K562 (cell line): ENCODE results near the gene ORMDL3. TPM values are rescaled to one million over a fixed set of nuclear protein-coding genes. Genes with fewer than 3 reads are reported as not detected.
A peak's percentile ranks its signal among the peaks of the same experiment; 100 is the strongest.

Experiments
- ETS2 ChIP-seq: IDR thresholded peaks from 2 replicates; pipeline ENCODE4 v1.6.1; 2016; ENCODE audit warnings: borderline replicate concordance, missing genetic modification characterization, mild to moderate bottlenecking, moderate library complexity, missing compliant biosample characterization; ENCODE audit not compliant: poor library complexity, severe bottlenecking
- FOXP4 ChIP-seq: sonication (generic); formaldehyde crosslinking; IDR thresholded peaks from 2 replicates; pipeline ENCODE4 v1.8.0; 2022; ENCODE audit warnings: mild to moderate bottlenecking, missing genetic modification reagents, borderline replicate concordance
- LEF1 ChIP-seq: fragments of 450-650 bp; IDR thresholded peaks from 2 replicates; pipeline ENCODE4 v1.6.1; 2016; ENCODE audit warnings: mild to moderate bottlenecking
- RFX5 ChIP-seq: IDR thresholded peaks from 2 replicates; pipeline ENCODE4 v1.6.1; 2011; ENCODE audit warnings: low read depth, mild to moderate bottlenecking, improper control_type of control experiment, low read length
- SNIP1 ChIP-seq: fragments of 450-650 bp; IDR thresholded peaks from 2 replicates; pipeline ENCODE4 v1.7.1; 2017; ENCODE audit warnings: low read depth, mild to moderate bottlenecking
- XRCC5 ChIP-seq: fragments of 200-400 bp; formaldehyde crosslinking; IDR thresholded peaks from 2 replicates; pipeline ENCODE4 v1.6.1; 2017; ENCODE audit warnings: low read depth, mild to moderate bottlenecking, low read length
- ZBED1 ChIP-seq: IDR thresholded peaks from 2 replicates; pipeline ENCODE4 v1.6.1; 2014
- ZMIZ1 ChIP-seq, 2 experiments: fragments of 150-350 bp in 1 of 2; IDR thresholded peaks; 2 replicates each; pipeline ENCODE4 v1.6.1; 2012 to 2016; ENCODE audit warnings: low read depth in 2 of 2, low read length in 2 of 2, mild to moderate bottlenecking in 1 of 2, moderate library complexity in 1 of 2
- ZNF134 ChIP-seq: fragments of 250-450 bp; sonication (Bioruptor Pico); conservative IDR thresholded peaks from 2 replicates; pipeline ENCODE4 v1.4.0; 2020
- ZNF174 ChIP-seq: fragments of 250-450 bp; sonication (Bioruptor Pico); IDR thresholded peaks from 2 replicates; pipeline ENCODE4 v1.4.0; 2020; ENCODE audit warnings: mild to moderate bottlenecking
- ZNF507 ChIP-seq: conservative IDR thresholded peaks from 2 replicates; pipeline ENCODE4 v1.6.1; 2017; ENCODE audit warnings: missing genetic modification characterization, missing compliant biosample characterization
- polyA plus RNA-seq, 8 experiments: library from polyadenylated mRNA; depleted of rRNA in 4 of 8; stranded (reverse) in 5 of 8; unstranded in 3 of 8; fragments of >200 nt; fragmentation: Nextera tagmentation in 2 of 8; fragmentation: Illumina TruSeq in 1 of 8; extraction: Ambion mirVana in 2 of 8; extraction: Trizol in 1 of 8; gene quantifications; 2 replicates each; pipeline versions ENCODE4 v1.2.1 to v1.2.3, GENCODE V29; 2011 to 2014; ENCODE audit warnings: inconsistent platforms in 1 of 8, missing spikeins in 1 of 8
- total RNA-seq, 7 experiments: library from RNA; depleted of rRNA in 6 of 7; stranded (reverse); fragments of >200 nt in 6 of 7; fragmentation: Illumina TruSeq in 2 of 7; extraction: Trizol in 2 of 7; gene quantifications; 2 replicates each; pipeline versions ENCODE4 v1.2.1 to v1.2.3, GENCODE V29; 2011 to 2021; ENCODE audit warnings: low replicate concordance in 1 of 7
- TF ChIP-seq, protein P1 (sequence below), 2 experiments: IDR thresholded peaks; 2 replicates each; pipeline ENCODE4 v1.6.1; 2011; ENCODE audit warnings: borderline replicate concordance in 1 of 2, control low read depth in 1 of 2, low read depth in 1 of 2, low read length in 1 of 2, mild to moderate bottlenecking in 1 of 2, mixed read lengths in 1 of 2, moderate library complexity in 1 of 2; ENCODE audit not compliant: insufficient read depth in 1 of 2, insufficient read length in 1 of 2, poor library complexity in 1 of 2, severe bottlenecking in 1 of 2; ENCODE audit errors: extremely low read depth in 1 of 2
- TF ChIP-seq, protein P2 (sequence below): fragments of 450-650 bp; IDR thresholded peaks from 2 replicates; pipeline ENCODE4 v1.6.1; 2016; ENCODE audit warnings: missing biosample characterization, missing genetic modification characterization

The ORMDL3 gene
- total and polyA plus RNA-seq, 9 of the 15 experiments (the other 6 are each of a cell fraction or from before 2014, with no cell fraction given) = 2.7 to 57.4 (median 27.1) TPM

GRCh38 chr17:39927929-39928857 lies 792 bp upstream of the ORMDL3 start (continued):
- 0 out of 4 replicates have a peak, but pooled peaks of 1 of the 2 experiments have one; percentile 28 for TF ChIP-seq ZMIZ1 (IDR thresholded peaks at IDR 0.05; ENCODE audit: low read depth in 2 of 2, low read length in 2 of 2)
- no peak for TF ChIP-seq ZNF507 (tag)
- TF ChIP-seq LEF1 = no peak
- no peak for TF ChIP-seq SNIP1
- TF ChIP-seq, protein P1, sequence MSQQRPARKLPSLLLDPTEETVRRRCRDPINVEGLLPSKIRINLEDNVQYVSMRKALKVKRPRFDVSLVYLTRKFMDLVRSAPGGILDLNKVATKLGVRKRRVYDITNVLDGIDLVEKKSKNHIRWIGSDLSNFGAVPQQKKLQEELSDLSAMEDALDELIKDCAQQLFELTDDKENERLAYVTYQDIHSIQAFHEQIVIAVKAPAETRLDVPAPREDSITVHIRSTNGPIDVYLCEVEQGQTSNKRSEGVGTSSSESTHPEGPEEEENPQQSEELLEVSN (IDR thresholded peaks at IDR 0.05; ENCODE audit: borderline replicate concordance in 1 of 2, extremely low read depth in 1 of 2, insufficient read depth in 1 of 2, insufficient read length in 1 of 2, low read depth in 1 of 2, low read length in 1 of 2, poor library complexity in 1 of 2, severe bottlenecking in 1 of 2) = no peak
- no peak for TF ChIP-seq FOXP4 (CRISPR knock-in tag)
- no peak for TF ChIP-seq ZNF134
- no peak for TF ChIP-seq XRCC5
- TF ChIP-seq, protein P2, sequence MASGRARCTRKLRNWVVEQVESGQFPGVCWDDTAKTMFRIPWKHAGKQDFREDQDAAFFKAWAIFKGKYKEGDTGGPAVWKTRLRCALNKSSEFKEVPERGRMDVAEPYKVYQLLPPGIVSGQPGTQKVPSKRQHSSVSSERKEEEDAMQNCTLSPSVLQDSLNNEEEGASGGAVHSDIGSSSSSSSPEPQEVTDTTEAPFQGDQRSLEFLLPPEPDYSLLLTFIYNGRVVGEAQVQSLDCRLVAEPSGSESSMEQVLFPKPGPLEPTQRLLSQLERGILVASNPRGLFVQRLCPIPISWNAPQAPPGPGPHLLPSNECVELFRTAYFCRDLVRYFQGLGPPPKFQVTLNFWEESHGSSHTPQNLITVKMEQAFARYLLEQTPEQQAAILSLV = no peak
- no peak for TF ChIP-seq ETS2 (tag)
- TF ChIP-seq ZNF174 = no peak
- TF ChIP-seq RFX5 = no peak
- TF ChIP-seq ZBED1 = no peak
